GM23338 (cell line): ENCODE measurements around the gene BIN1. TPM values are rescaled to one million over a fixed set of nuclear protein-coding genes. Genes with fewer than 3 reads are reported as not detected.

Source experiments
- CREB1 ChIP-seq: fragments of 250-450 bp; sonication (Bioruptor Pico); IDR thresholded peaks from 2 replicates; pipeline ENCODE4 v1.5.0; 2020; ENCODE audit warnings: low read depth, mild to moderate bottlenecking, moderate library complexity
- EZH2 ChIP-seq: fragments of 200-600 bp; sonication (generic); IDR thresholded peaks from one replicate; pipeline ENCODE4 v1.8.0; 2017; ENCODE audit warnings: antibody characterized with exemption, mild to moderate bottlenecking, low read depth; ENCODE audit not compliant: unreplicated experiment
- POLR2AphosphoS5 ChIP-seq: IDR thresholded peaks from 2 replicates; pipeline ENCODE4 v1.6.1; 2016; ENCODE audit warnings: antibody characterized with exemption, low read depth
- STAT1 ChIP-seq: IDR thresholded peaks from one replicate; pipeline ENCODE4 v1.6.1; 2016; ENCODE audit warnings: antibody characterized with exemption; ENCODE audit not compliant: unreplicated experiment
- ZNF114 ChIP-seq: fragments of 250-450 bp; sonication (Bioruptor Pico); IDR thresholded peaks from 2 replicates; pipeline ENCODE4 v1.5.0; 2020; ENCODE audit warnings: mild to moderate bottlenecking, moderate library complexity
- polyA plus RNA-seq: library from polyadenylated mRNA; unstranded; fragments of >200 nt; fragmentation: Nextera tagmentation; extraction: Ambion mirVana; gene quantifications from 2 replicates; pipeline ENCODE4 v1.2.1, GENCODE V29; 2016
- total RNA-seq: library from RNA; depleted of rRNA; stranded (reverse); fragments of >200 nt; shearing (Covaris generic); gene quantifications from 2 replicates; pipeline ENCODE4 v1.2.3, GENCODE V29; 2014
- TF ChIP-seq, protein P1 (sequence below): fragments of 250-450 bp; sonication (Bioruptor Pico); IDR thresholded peaks from 2 replicates; pipeline ENCODE4 v1.5.0; 2020; ENCODE audit warnings: mild to moderate bottlenecking, moderate library complexity
- TF ChIP-seq, protein P2 (sequence below), 2 experiments: fragments of 200-600 bp in 1 of 2; sonication (generic) in 1 of 2; conservative IDR thresholded peaks; 2 replicates each; pipeline versions ENCODE4 v1.5.1 to v1.6.1; 2016 to 2017; ENCODE audit warnings: antibody characterized with exemption in 2 of 2, low read depth in 2 of 2, mild to moderate bottlenecking in 2 of 2, moderate library complexity in 1 of 2
- TF ChIP-seq, protein P3 (sequence below): IDR thresholded peaks from 2 replicates; pipeline ENCODE4 v1.6.1; 2016; ENCODE audit warnings: antibody characterized with exemption
- TF ChIP-seq, protein P4 (sequence below): IDR thresholded peaks from one replicate; pipeline ENCODE4 v1.6.1; 2018; ENCODE audit warnings: antibody characterized with exemption; ENCODE audit not compliant: unreplicated experiment

BIN1 gene
- total and polyA plus RNA-seq, 2 experiments from 2014 or later: 30.1 to 56.4 TPM

DNA sequence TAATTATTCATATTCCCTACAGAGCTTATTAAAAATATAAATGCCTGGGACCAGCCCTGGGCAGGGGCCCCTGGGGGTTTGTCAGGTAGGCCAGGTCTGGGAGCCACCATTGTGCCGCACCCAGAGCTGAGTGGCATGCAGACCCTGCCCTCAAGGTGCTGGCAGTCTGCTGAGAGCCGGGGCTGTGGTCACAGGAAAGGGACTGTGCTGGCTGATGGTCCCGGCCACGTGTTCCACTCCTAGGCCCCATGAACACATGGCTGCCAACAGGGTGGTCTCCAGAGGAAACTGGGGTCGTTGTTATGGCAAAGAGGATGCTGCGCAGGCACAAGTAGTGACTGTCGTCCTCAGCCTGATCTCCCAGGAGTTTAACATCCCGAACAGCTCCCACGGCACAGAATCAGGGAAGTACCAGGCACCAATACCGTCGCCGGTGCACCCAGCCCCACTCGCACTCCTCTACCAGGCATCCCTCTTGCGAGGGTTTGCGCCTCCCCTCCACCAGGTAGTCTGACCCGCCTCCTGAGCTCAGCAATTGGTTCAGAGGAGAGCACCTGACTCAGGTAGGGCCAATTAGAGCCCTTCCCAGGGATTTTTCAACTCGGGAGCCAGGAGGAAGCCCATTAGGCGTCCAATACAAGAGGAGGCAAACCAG is 39.2 kb upstream of the BIN1 start (continued):
- TF ChIP-seq, protein P1, sequence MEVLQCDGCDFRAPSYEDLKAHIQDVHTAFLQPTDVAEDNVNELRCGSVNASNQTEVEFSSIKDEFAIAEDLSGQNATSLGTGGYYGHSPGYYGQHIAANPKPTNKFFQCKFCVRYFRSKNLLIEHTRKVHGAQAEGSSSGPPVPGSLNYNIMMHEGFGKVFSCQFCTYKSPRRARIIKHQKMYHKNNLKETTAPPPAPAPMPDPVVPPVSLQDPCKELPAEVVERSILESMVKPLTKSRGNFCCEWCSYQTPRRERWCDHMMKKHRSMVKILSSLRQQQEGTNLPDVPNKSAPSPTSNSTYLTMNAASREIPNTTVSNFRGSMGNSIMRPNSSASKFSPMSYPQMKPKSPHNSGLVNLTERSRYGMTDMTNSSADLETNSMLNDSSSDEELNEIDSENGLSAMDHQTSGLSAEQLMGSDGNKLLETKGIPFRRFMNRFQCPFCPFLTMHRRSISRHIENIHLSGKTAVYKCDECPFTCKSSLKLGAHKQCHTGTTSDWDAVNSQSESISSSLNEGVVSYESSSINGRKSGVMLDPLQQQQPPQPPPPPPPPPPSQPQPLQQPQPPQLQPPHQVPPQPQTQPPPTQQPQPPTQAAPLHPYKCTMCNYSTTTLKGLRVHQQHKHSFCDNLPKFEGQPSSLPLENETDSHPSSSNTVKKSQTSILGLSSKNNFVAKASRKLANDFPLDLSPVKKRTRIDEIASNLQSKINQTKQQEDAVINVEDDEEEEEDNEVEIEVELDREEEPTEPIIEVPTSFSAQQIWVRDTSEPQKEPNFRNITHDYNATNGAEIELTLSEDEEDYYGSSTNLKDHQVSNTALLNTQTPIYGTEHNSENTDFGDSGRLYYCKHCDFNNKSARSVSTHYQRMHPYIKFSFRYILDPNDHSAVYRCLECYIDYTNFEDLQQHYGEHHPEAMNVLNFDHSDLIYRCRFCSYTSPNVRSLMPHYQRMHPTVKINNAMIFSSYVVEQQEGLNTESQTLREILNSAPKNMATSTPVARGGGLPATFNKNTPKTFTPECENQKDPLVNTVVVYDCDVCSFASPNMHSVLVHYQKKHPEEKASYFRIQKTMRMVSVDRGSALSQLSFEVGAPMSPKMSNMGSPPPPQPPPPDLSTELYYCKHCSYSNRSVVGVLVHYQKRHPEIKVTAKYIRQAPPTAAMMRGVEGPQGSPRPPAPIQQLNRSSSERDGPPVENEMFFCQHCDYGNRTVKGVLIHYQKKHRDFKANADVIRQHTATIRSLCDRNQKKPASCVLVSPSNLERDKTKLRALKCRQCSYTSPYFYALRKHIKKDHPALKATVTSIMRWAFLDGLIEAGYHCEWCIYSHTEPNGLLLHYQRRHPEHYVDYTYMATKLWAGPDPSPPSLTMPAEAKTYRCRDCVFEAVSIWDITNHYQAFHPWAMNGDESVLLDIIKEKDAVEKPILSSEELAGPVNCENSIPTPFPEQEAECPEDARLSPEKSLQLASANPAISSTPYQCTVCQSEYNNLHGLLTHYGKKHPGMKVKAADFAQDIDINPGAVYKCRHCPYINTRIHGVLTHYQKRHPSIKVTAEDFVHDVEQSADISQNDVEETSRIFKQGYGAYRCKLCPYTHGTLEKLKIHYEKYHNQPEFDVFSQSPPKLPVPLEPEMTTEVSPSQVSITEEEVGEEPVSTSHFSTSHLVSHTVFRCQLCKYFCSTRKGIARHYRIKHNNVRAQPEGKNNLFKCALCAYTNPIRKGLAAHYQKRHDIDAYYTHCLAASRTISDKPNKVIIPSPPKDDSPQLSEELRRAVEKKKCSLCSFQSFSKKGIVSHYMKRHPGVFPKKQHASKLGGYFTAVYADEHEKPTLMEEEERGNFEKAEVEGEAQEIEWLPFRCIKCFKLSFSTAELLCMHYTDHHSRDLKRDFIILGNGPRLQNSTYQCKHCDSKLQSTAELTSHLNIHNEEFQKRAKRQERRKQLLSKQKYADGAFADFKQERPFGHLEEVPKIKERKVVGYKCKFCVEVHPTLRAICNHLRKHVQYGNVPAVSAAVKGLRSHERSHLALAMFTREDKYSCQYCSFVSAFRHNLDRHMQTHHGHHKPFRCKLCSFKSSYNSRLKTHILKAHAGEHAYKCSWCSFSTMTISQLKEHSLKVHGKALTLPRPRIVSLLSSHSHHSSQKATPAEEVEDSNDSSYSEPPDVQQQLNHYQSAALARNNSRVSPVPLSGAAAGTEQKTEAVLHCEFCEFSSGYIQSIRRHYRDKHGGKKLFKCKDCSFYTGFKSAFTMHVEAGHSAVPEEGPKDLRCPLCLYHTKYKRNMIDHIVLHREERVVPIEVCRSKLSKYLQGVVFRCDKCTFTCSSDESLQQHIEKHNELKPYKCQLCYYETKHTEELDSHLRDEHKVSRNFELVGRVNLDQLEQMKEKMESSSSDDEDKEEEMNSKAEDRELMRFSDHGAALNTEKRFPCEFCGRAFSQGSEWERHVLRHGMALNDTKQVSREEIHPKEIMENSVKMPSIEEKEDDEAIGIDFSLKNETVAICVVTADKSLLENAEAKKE (CRISPR knock-in tag): no peak
- TF ChIP-seq ZNF114 (no peak), POLR2AphosphoS5 (no peak), EZH2 (no peak), CREB1 (CRISPR knock-in tag) (no peak), STAT1 (no peak)
- TF ChIP-seq, protein P2, sequence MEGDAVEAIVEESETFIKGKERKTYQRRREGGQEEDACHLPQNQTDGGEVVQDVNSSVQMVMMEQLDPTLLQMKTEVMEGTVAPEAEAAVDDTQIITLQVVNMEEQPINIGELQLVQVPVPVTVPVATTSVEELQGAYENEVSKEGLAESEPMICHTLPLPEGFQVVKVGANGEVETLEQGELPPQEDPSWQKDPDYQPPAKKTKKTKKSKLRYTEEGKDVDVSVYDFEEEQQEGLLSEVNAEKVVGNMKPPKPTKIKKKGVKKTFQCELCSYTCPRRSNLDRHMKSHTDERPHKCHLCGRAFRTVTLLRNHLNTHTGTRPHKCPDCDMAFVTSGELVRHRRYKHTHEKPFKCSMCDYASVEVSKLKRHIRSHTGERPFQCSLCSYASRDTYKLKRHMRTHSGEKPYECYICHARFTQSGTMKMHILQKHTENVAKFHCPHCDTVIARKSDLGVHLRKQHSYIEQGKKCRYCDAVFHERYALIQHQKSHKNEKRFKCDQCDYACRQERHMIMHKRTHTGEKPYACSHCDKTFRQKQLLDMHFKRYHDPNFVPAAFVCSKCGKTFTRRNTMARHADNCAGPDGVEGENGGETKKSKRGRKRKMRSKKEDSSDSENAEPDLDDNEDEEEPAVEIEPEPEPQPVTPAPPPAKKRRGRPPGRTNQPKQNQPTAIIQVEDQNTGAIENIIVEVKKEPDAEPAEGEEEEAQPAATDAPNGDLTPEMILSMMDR (conservative IDR thresholded peaks at IDR 0.05; ENCODE audit: low read depth in 2 of 2): no peak
- TF ChIP-seq, protein P3, sequence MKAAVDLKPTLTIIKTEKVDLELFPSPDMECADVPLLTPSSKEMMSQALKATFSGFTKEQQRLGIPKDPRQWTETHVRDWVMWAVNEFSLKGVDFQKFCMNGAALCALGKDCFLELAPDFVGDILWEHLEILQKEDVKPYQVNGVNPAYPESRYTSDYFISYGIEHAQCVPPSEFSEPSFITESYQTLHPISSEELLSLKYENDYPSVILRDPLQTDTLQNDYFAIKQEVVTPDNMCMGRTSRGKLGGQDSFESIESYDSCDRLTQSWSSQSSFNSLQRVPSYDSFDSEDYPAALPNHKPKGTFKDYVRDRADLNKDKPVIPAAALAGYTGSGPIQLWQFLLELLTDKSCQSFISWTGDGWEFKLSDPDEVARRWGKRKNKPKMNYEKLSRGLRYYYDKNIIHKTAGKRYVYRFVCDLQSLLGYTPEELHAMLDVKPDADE: no peak
- TF ChIP-seq, protein P4, sequence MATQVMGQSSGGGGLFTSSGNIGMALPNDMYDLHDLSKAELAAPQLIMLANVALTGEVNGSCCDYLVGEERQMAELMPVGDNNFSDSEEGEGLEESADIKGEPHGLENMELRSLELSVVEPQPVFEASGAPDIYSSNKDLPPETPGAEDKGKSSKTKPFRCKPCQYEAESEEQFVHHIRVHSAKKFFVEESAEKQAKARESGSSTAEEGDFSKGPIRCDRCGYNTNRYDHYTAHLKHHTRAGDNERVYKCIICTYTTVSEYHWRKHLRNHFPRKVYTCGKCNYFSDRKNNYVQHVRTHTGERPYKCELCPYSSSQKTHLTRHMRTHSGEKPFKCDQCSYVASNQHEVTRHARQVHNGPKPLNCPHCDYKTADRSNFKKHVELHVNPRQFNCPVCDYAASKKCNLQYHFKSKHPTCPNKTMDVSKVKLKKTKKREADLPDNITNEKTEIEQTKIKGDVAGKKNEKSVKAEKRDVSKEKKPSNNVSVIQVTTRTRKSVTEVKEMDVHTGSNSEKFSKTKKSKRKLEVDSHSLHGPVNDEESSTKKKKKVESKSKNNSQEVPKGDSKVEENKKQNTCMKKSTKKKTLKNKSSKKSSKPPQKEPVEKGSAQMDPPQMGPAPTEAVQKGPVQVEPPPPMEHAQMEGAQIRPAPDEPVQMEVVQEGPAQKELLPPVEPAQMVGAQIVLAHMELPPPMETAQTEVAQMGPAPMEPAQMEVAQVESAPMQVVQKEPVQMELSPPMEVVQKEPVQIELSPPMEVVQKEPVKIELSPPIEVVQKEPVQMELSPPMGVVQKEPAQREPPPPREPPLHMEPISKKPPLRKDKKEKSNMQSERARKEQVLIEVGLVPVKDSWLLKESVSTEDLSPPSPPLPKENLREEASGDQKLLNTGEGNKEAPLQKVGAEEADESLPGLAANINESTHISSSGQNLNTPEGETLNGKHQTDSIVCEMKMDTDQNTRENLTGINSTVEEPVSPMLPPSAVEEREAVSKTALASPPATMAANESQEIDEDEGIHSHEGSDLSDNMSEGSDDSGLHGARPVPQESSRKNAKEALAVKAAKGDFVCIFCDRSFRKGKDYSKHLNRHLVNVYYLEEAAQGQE: no peak
